CD14-positive monocyte (primary cell): ENCODE results near the gene FMO5. TPM values are rescaled to one million over a fixed set of nuclear protein-coding genes. Genes with fewer than 3 reads are reported as not detected.

Experiments
- DNase-seq, 3 donors: peaks; one replicate each; pipeline ENCODE4 v3.0.0-alpha.2; 2011 to 2022
- H2AFZ ChIP-seq: 2 replicates; pipeline ENCODE4 v1.6.0; 2012; ENCODE audit warnings: mild to moderate bottlenecking, low read depth, low read length, inconsistent platforms; ENCODE audit not compliant: insufficient read depth, poor library complexity, severe bottlenecking
- H3K27ac ChIP-seq, 2 donors: 1 replicate in 1 of 2; 2 replicates in 1 of 2; pipeline ENCODE4 v1.5.1; 2012 to 2013; ENCODE audit warnings: low read length in 2 of 2, control low read depth in 1 of 2, inconsistent platforms in 1 of 2, low read depth in 1 of 2, mild to moderate bottlenecking in 1 of 2
- H3K27me3 ChIP-seq, 2 donors: one replicate each; pipeline versions ENCODE4 v1.6.0 to v1.6.1; 2011 to 2013; ENCODE audit warnings: low read length in 2 of 2; ENCODE audit not compliant: control insufficient read depth in 2 of 2, insufficient read depth in 2 of 2
- H3K36me3 ChIP-seq, 2 donors: replicated peaks in 1 of 2; 1 replicate in 1 of 2; 2 replicates in 1 of 2; pipeline versions ENCODE4 v1.5.1 to v1.6.1; 2012 to 2013; ENCODE audit warnings: low read length in 2 of 2, control low read depth in 1 of 2, inconsistent platforms in 1 of 2, mild to moderate bottlenecking in 1 of 2; ENCODE audit not compliant: insufficient read depth in 2 of 2, control insufficient read depth in 1 of 2
- H3K4me1 ChIP-seq, 2 donors: 1 replicate in 1 of 2; 2 replicates in 1 of 2; pipeline versions ENCODE4 v1.5.1 to v1.6.1; 2012 to 2013; ENCODE audit warnings: low read length in 2 of 2, control low read depth in 1 of 2, inconsistent platforms in 1 of 2, mild to moderate bottlenecking in 1 of 2, moderate library complexity in 1 of 2; ENCODE audit not compliant: insufficient read depth in 2 of 2, control insufficient read depth in 1 of 2
- H3K4me2 ChIP-seq: replicated peaks from 2 replicates; pipeline ENCODE3; 2012; ENCODE audit warnings: low read length, moderate library complexity, mild to moderate bottlenecking; ENCODE audit not compliant: poor library complexity, severe bottlenecking; ENCODE audit errors: extremely low read depth
- H3K4me3 ChIP-seq, 3 experiments: fragments of 200-600 bp in 1 of 3; sonication (generic) in 1 of 3; replicated peaks in 1 of 3; 1 replicate in 2 of 3; 2 replicates in 1 of 3; pipeline ENCODE4 v1.5.1; 2011 to 2013; ENCODE audit warnings: low read length in 3 of 3, mild to moderate bottlenecking in 3 of 3, control low read depth in 2 of 3, low read depth in 2 of 3, inconsistent platforms in 1 of 3, moderate library complexity in 1 of 3
- H3K79me2 ChIP-seq: 2 replicates; pipeline ENCODE4 v1.6.0; 2012; ENCODE audit warnings: mild to moderate bottlenecking, control low read depth, inconsistent platforms, low read length, moderate library complexity; ENCODE audit not compliant: insufficient read depth
- H3K9ac ChIP-seq: 2 replicates; pipeline ENCODE4 v1.6.0; 2017; ENCODE audit warnings: low read length, mild to moderate bottlenecking; ENCODE audit not compliant: insufficient read depth, poor library complexity, severe bottlenecking
- H3K9me3 ChIP-seq, 2 donors: replicated peaks in 1 of 2; 1 replicate in 1 of 2; 2 replicates in 1 of 2; pipeline versions ENCODE4 v1.5.1 to v1.6.1; 2012 to 2013; ENCODE audit warnings: low read length in 2 of 2, control low read depth in 1 of 2; ENCODE audit not compliant: control insufficient read depth in 1 of 2, insufficient read depth in 1 of 2
- H4K20me1 ChIP-seq: 2 replicates; pipeline ENCODE4 v1.6.0; 2012; ENCODE audit warnings: mild to moderate bottlenecking, low read length, control low read depth, moderate library complexity; ENCODE audit not compliant: insufficient read depth
- H3K27ac Mint-ChIP-seq, 7 donors: one replicate each; pipeline ENCODE4 v1.8.0; 2020; ENCODE audit warnings: mild to moderate bottlenecking in 7 of 7, mixed read lengths in 7 of 7, moderate library complexity in 6 of 7, inconsistent platforms in 2 of 7
- H3K27me3 Mint-ChIP-seq, 3 donors: one replicate each; pipeline ENCODE4 v1.8.0; 2021 to 2022; ENCODE audit warnings: low read depth in 3 of 3, mild to moderate bottlenecking in 3 of 3, mixed read lengths in 3 of 3, moderate library complexity in 3 of 3, inconsistent platforms in 1 of 3
- H3K36me3 Mint-ChIP-seq, 2 donors: one replicate each; pipeline ENCODE4 v1.8.0; 2020; ENCODE audit warnings: mixed read lengths in 2 of 2, inconsistent platforms in 1 of 2, mild to moderate bottlenecking in 1 of 2
- H3K4me1 Mint-ChIP-seq: one replicate; pipeline ENCODE4 v1.8.0; 2020; ENCODE audit warnings: mild to moderate bottlenecking, mixed read lengths
- H3K4me3 Mint-ChIP-seq, 2 donors: one replicate each; pipeline ENCODE4 v1.8.0; 2020; ENCODE audit warnings: mild to moderate bottlenecking in 2 of 2, mixed read lengths in 2 of 2, moderate library complexity in 1 of 2
- H3K9me3 Mint-ChIP-seq, 7 donors: one replicate each; pipeline ENCODE4 v1.8.0; 2020 to 2022; ENCODE audit warnings: mixed read lengths in 7 of 7, mild to moderate bottlenecking in 6 of 7, moderate library complexity in 6 of 7, inconsistent platforms in 2 of 7
- WGBS: methylation state at CpG from one replicate; pipeline ENCODE4 v1.1.5; 2013; ENCODE audit warnings: missing lambda C conversion rate; ENCODE audit not compliant: insufficient coverage; 5-methylcytosine and 5-hydroxymethylcytosine counted together
- intact Hi-C, 2 donors: fragments of 100-400 bp; cut with micrococcal nuclease; formaldehyde crosslinking; loops; one replicate each; pipeline versions ENCODE4 v1.15.0 to v1.15.1; 2023
- polyA plus RNA-seq, 3 donors: library from polyadenylated mRNA; depleted of rRNA in 1 of 3; unstranded in 2 of 3; stranded (reverse) in 1 of 3; fragments of 300-500 nt in 2 of 3; fragments of >200 nt in 1 of 3; fragmentation: Illumina TruSeq in 2 of 3; gene quantifications; 1 replicate in 2 of 3; 2 replicates in 1 of 3; pipeline ENCODE4 v1.2.3, GENCODE V29; 2012 to 2021
- TF ChIP-seq, protein P1 (sequence below): fragments of 200-600 bp; IDR thresholded peaks from one replicate; pipeline ENCODE4 v1.8.0; 2022; ENCODE audit warnings: antibody characterized with exemption, mild to moderate bottlenecking

Gene FMO5
- polyA plus RNA-seq, 3 donors: 16.8 to 20.0 (median 18.0) TPM

DNA sequence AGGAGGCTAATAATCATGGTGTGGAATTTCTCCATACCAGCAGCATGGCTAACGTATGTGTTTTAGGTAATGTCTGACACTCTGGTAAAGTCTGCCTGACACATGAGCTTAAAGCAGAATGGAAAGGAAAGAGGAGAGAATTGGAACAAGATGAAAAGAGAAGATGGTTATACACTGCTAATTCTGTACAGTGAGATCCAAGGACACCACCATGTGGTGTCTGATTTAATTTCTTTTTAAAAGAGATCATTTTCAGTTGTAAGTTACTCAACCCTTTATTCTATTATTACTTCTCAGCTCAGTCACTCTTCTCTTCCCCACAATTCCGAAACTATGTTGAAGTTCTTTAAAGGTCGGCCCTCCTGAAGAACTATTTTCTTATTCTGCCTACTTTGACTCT, 68.5 kb downstream of the FMO5 start:
- H3K4me3 ChIP-seq: no peak overlapping the region
- H3K27ac ChIP-seq: no peak overlapping the region
- intact Hi-C loops: no loop called here
- no peak overlapping the region for H3K27ac Mint-ChIP-seq
- H3K4me1 ChIP-seq: no peaks in the 10 kb centered on the region
- no peaks in the 10 kb centered on the region for H3K9me3 Mint-ChIP-seq
- H3K79me2 ChIP-seq: no peaks in the 10 kb centered on the region
- H3K9me3 ChIP-seq: no peaks in the 10 kb centered on the region
- DNase-seq: no peak
- TF ChIP-seq, protein P1, sequence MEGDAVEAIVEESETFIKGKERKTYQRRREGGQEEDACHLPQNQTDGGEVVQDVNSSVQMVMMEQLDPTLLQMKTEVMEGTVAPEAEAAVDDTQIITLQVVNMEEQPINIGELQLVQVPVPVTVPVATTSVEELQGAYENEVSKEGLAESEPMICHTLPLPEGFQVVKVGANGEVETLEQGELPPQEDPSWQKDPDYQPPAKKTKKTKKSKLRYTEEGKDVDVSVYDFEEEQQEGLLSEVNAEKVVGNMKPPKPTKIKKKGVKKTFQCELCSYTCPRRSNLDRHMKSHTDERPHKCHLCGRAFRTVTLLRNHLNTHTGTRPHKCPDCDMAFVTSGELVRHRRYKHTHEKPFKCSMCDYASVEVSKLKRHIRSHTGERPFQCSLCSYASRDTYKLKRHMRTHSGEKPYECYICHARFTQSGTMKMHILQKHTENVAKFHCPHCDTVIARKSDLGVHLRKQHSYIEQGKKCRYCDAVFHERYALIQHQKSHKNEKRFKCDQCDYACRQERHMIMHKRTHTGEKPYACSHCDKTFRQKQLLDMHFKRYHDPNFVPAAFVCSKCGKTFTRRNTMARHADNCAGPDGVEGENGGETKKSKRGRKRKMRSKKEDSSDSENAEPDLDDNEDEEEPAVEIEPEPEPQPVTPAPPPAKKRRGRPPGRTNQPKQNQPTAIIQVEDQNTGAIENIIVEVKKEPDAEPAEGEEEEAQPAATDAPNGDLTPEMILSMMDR: no peak
- no peak overlapping the region for H2AFZ ChIP-seq
- H3K36me3 Mint-ChIP-seq: peaks cover 65 to 70% of the 10 kb centered on the region in 2 donors
- H4K20me1 ChIP-seq: no peaks in the 10 kb centered on the region
- WGBS: no CpG with 5 or more reads among the region's 3 CpGs
- H3K4me2 ChIP-seq: no peak overlapping the region
- no peaks in the 10 kb centered on the region for H3K4me1 Mint-ChIP-seq
- H3K27me3 Mint-ChIP-seq: no peaks in the 10 kb centered on the region
- H3K36me3 ChIP-seq: peaks cover 40 to 83% of the 10 kb centered on the region in 2 donors
- no peak overlapping the region for H3K9ac ChIP-seq
- H3K4me3 Mint-ChIP-seq: no peak overlapping the region
- no peaks in the 10 kb centered on the region for H3K27me3 ChIP-seq

DNA sequence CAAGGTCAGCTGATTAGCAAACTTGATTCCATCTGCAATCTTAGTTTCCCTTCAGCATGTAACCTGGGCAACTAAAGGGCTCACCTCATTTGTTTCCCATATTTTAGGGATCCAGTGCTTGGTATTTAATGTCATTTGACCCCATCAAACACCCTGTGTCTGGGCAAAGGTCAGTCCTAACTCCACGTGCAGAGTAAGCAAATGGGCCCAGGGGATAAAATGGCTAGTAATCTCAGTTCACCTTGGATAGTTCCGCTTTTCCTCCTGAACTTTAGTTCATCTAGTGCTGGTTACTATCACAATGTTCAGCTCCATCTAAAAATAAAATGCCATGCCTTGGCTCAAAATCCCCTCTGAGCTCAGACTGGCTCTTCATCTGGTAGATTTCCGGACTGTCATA, 72.4 kb downstream of the FMO5 start:
- Histone ChIP-seq H3K9ac (no peak overlapping the region), H4K20me1 (no peaks in the 10 kb centered on the region), H3K9me3 (no peaks in the 10 kb centered on the region), H3K36me3 (peaks cover 3 to 45% of the 10 kb centered on the region in 2 donors), H3K4me1 (no peaks in the 10 kb centered on the region), H3K4me2 (no peak overlapping the region), H3K79me2 (no peaks in the 10 kb centered on the region), H3K27me3 (no peaks in the 10 kb centered on the region), H3K4me3 (no peak overlapping the region), H3K27ac (no peak overlapping the region), H2AFZ (no peak overlapping the region)
- Mint-ChIP-seq H3K4me3 (no peak overlapping the region), H3K4me1 (no peaks in the 10 kb centered on the region), H3K36me3 (peaks cover 31 to 35% of the 10 kb centered on the region in 2 donors), H3K27me3 (no peaks in the 10 kb centered on the region), H3K27ac (no peak overlapping the region), H3K9me3 (no peaks in the 10 kb centered on the region)
- no peak for DNase-seq
- 100% methylated on average over 2 of the region's 3 CpGs for WGBS
- intact Hi-C loops: no loop called here
- TF ChIP-seq, protein P1: no peak
